Gastrocnemius medialis (tissue), 4 donors: ENCODE data around the gene GKN2. TPM values are rescaled to one million over a fixed set of nuclear protein-coding genes. Genes with fewer than 3 reads are reported as not detected.

Experiments
- ATAC-seq, 2 donors: fragments of 150-250 bp; one replicate each; pipeline ENCODE4 v1.9.1; 2016
- DNase-seq, 2 donors: peaks; one replicate each; pipeline ENCODE4 v3.0.0-alpha.2; 2019
- H3K27ac ChIP-seq, 4 donors: fragments of 200-600 bp; sonication (generic); 1 replicate in 1 of 4; 2 replicates in 3 of 4; pipeline ENCODE4 v1.5.1; 2016 to 2018; ENCODE audit warnings: mild to moderate bottlenecking in 2 of 4, moderate library complexity in 1 of 4
- H3K27me3 ChIP-seq, 3 donors: fragments of 200-600 bp; sonication (generic) in 2 of 3; 1 replicate in 1 of 3; 2 replicates in 2 of 3; pipeline versions ENCODE4 v1.5.1 to v1.6.0; 2016 to 2019; ENCODE audit warnings: mild to moderate bottlenecking in 1 of 3, moderate library complexity in 1 of 3
- H3K36me3 ChIP-seq, 2 donors: fragments of 200-600 bp; sonication (generic) in 1 of 2; one replicate each; pipeline ENCODE4 v1.5.1; 2017 to 2018
- H3K4me1 ChIP-seq, 2 donors: fragments of 200-600 bp; sonication (generic) in 1 of 2; one replicate each; pipeline ENCODE4 v1.5.1; 2016 to 2017; ENCODE audit warnings: mild to moderate bottlenecking in 2 of 2
- H3K4me3 ChIP-seq, 4 donors: fragments of 200-600 bp; sonication (generic) in 3 of 4; 1 replicate in 1 of 4; 2 replicates in 3 of 4; pipeline ENCODE4 v1.5.1; 2016 to 2019; ENCODE audit warnings: mild to moderate bottlenecking in 2 of 4
- H3K9me3 ChIP-seq, 3 donors: fragments of 200-600 bp; sonication (generic) in 2 of 3; 1 replicate in 1 of 3; 2 replicates in 2 of 3; pipeline ENCODE4 v1.5.1; 2016 to 2019
- CTCF ChIP-seq, 5 experiments: fragments of 450-650 bp in 3 of 5; fragments of 200-600 bp in 2 of 5; sonication (generic) in 2 of 5; IDR thresholded peaks in 4 of 5; conservative IDR thresholded peaks in 1 of 5; 1 replicate in 4 of 5; 2 replicates in 1 of 5; pipeline ENCODE4 v1.5.1; 2016 to 2019; ENCODE audit warnings: antibody characterized with exemption in 5 of 5, mild to moderate bottlenecking in 3 of 5, moderate library complexity in 3 of 5
- POLR2A ChIP-seq, 2 donors: fragments of 450-650 bp; IDR thresholded peaks; one replicate each; pipeline ENCODE4 v1.6.1; 2017; ENCODE audit warnings: antibody characterized with exemption in 2 of 2, mild to moderate bottlenecking in 2 of 2, moderate library complexity in 2 of 2
- in situ Hi-C, 4 donors: fragments of 200-750 bp; cut with MboI; loops; one replicate each; pipeline versions ENCODE4 v1.15.0 to v1.8.0; 2017; ENCODE audit warnings: low sequenced_read_pairs in 4 of 4
- intact Hi-C: fragments of 100-400 bp; cut with DNase I; formaldehyde crosslinking; loops from one replicate; pipeline ENCODE4 v1.15.1; 2023; ENCODE audit warnings: low total_unique reads
- total RNA-seq, 4 donors: library from RNA; depleted of rRNA; stranded (reverse); fragments of >200 nt; gene quantifications; one replicate each; pipeline versions ENCODE4 v1.1.0 to v1.2.3, GENCODE V29; 2016

Gene GKN2
- total RNA-seq, 4 donors from 2014 or later: not detected

GRCh38 chr2:68932402-68932801, 20.3 kb downstream of the GKN2 start:
- TF ChIP-seq POLR2A (IDR thresholded peaks at IDR 0.05) (no peak), CTCF (IDR thresholded peaks at IDR 0.05 in 4 of 5, conservative IDR thresholded peaks at IDR 0.05 in 1 of 5) (no peak)
- in situ Hi-C loops: no loop called here
- Histone ChIP-seq H3K27me3 (no peaks in the 10 kb centered on the region), H3K36me3 (no peaks in the 10 kb centered on the region), H3K9me3 (no peaks in the 10 kb centered on the region), H3K27ac (no peak overlapping the region), H3K4me1 (no peaks in the 10 kb centered on the region), H3K4me3 (no peak overlapping the region)
- DNase-seq (no peak), ATAC-seq (no peak)
- intact Hi-C loops: no loop called here

DNA sequence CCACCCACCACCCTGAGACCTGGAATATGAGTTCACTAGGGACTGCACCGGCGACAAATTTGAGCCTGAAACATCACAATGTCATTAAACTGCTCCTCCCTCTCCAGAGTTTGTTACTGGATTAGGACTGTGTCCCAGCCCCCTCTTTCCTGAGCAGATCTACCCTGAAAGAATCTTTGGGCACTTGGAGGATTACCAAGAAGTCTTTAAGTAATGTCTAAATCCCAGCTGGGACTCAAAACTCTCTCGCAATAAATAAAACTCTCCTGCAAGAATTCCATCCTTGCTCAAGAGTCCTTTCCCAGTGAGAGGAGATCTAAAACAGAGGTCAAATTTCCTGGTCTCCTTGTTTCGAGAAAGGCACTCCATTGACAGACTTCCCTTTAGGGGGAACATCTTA, 20.9 kb downstream of the GKN2 start:
- no peak overlapping the region for H3K4me3 ChIP-seq
- H3K4me1 ChIP-seq: no peaks in the 10 kb centered on the region
- in situ Hi-C loops: no loop called here
- TF ChIP-seq POLR2A (IDR thresholded peaks at IDR 0.05): no peak
- TF ChIP-seq CTCF (IDR thresholded peaks at IDR 0.05 in 4 of 5, conservative IDR thresholded peaks at IDR 0.05 in 1 of 5): no peak
- intact Hi-C loops: no loop called here
- no peaks in the 10 kb centered on the region for H3K9me3 ChIP-seq
- DNase-seq (no peak), ATAC-seq (no peak)
- H3K27ac ChIP-seq: no peak overlapping the region
- H3K27me3 ChIP-seq: no peaks in the 10 kb centered on the region
- H3K36me3 ChIP-seq: no peaks in the 10 kb centered on the region

DNA sequence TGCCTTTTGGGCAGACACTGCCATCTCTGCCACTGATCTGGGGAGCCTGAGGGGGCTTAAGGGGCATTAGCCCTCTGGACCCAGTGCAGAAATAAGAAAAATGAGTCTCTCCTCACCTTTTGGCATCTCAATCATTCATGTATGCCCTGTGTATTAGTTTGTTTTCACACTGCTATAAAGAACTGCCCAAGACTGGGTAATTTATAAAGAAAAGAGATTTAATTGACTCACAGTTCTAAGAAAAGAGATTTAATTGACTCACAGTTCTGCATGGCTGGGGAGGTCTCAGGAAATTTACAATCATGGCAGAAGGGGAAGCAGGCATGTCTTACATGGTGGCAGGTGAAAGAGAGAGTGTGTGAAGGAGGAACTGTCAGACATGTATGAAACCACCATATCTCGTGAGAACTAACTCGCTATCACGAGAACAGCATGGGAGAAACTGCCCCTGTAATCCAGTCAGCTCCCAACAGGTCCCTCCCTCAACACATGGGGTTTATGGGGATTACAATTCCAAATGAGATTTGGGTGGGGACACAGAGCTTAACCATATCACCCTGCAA, 21.5 kb downstream of the GKN2 start:
- DNase-seq (no peak), ATAC-seq (no peak)
- H3K27me3 ChIP-seq: no peaks in the 10 kb centered on the region
- intact Hi-C loops (no loop called here), in situ Hi-C loops (no loop called here)
- no peaks in the 10 kb centered on the region for H3K9me3 ChIP-seq
- H3K4me3 ChIP-seq: no peak overlapping the region
- TF ChIP-seq CTCF (IDR thresholded peaks at IDR 0.05 in 4 of 5, conservative IDR thresholded peaks at IDR 0.05 in 1 of 5): no peak
- TF ChIP-seq POLR2A (IDR thresholded peaks at IDR 0.05): no peak
- H3K27ac ChIP-seq: no peak overlapping the region
- H3K4me1 ChIP-seq: no peaks in the 10 kb centered on the region
- no peaks in the 10 kb centered on the region for H3K36me3 ChIP-seq

DNA sequence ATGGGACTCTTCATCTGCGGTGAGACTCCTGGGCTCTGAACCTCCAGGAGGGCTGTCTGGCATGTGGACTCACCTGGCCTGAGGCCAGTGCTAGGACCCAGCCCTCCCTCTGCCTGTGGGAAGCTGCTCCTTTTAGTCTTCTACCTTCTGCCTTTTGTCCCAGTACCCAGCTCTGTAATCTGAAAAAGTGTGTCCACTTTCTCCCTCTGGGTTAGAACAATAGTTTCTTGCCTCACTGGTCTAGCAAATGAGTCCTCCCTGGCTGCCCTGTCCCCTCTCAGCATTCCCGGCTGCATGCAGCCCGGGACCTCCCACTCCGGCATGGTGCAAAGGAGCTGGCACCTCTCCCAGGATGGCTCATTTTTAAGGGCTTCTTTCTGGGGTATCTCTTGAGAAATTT, 25.9 kb downstream of the GKN2 start:
- DNase-seq (no peak), ATAC-seq (no peak)
- no peak for TF ChIP-seq POLR2A (IDR thresholded peaks at IDR 0.05)
- no peak for TF ChIP-seq CTCF (IDR thresholded peaks at IDR 0.05 in 4 of 5, conservative IDR thresholded peaks at IDR 0.05 in 1 of 5)
- H3K4me1 ChIP-seq: no peaks in the 10 kb centered on the region
- no peaks in the 10 kb centered on the region for H3K36me3 ChIP-seq
- no peaks in the 10 kb centered on the region for H3K27me3 ChIP-seq
- H3K9me3 ChIP-seq: no peaks in the 10 kb centered on the region
- H3K4me3 ChIP-seq: no peak overlapping the region
- in situ Hi-C loops: loop anchor here in 2 of 4 donors (5.0 to 10.0 kb wide), 4 partner anchors 172 to 452 kb away; no protein-coding TSS in a partner anchor
- H3K27ac ChIP-seq: no peak overlapping the region
- intact Hi-C loops: loop anchor here (5.0 kb wide), 2 partner anchors 219 to 464 kb away; no protein-coding TSS in a partner anchor
